Astrocyte (in vitro differentiated cells and primary cell): ENCODE data around the gene S1PR2. TPM values are rescaled to one million over a fixed set of nuclear protein-coding genes. Genes with fewer than 3 reads are reported as not detected.

ENCODE experiments used
- DNase-seq: peaks from one replicate; pipeline ENCODE4 v3.0.0-alpha.2; 2010; ENCODE audit warnings: low read depth
- FAIRE-seq: peaks from 2 replicates; lab custom pipeline; 2011; peaks lifted over from hg19 to GRCh38; lab: Jason Lieb, UNC
- H2AFZ ChIP-seq: 2 replicates; pipeline ENCODE4 v1.6.0; 2012; ENCODE audit warnings: low read depth, low read length, inconsistent platforms
- H3K27ac ChIP-seq: 2 replicates; pipeline ENCODE4 v1.5.1; 2011; ENCODE audit warnings: low read depth, low read length, inconsistent platforms
- H3K27me3 ChIP-seq: 2 replicates; pipeline ENCODE4 v1.6.0; 2011; ENCODE audit warnings: low read length, inconsistent platforms; ENCODE audit not compliant: insufficient read depth
- H3K36me3 ChIP-seq: 2 replicates; pipeline ENCODE4 v1.5.1; 2011; ENCODE audit warnings: low read length, inconsistent platforms; ENCODE audit not compliant: insufficient read depth
- H3K4me1 ChIP-seq: 2 replicates; pipeline ENCODE4 v1.5.1; 2011; ENCODE audit warnings: low read length, inconsistent platforms; ENCODE audit not compliant: insufficient read depth
- H3K4me2 ChIP-seq: 2 replicates; pipeline ENCODE4 v1.6.0; 2012; ENCODE audit warnings: low read length, inconsistent platforms
- H3K4me3 ChIP-seq: 2 replicates; pipeline ENCODE4 v1.5.1; 2011; ENCODE audit warnings: low read depth, mild to moderate bottlenecking, low read length, inconsistent platforms; ENCODE audit not compliant: insufficient read depth
- H3K79me2 ChIP-seq: 2 replicates; pipeline ENCODE4 v1.6.0; 2012; ENCODE audit warnings: mild to moderate bottlenecking, low read length, inconsistent platforms; ENCODE audit not compliant: insufficient read depth
- H3K9ac ChIP-seq: 2 replicates; pipeline ENCODE4 v1.6.0; 2012; ENCODE audit warnings: mild to moderate bottlenecking, low read length, inconsistent platforms
- H3K9me3 ChIP-seq: 2 replicates; pipeline ENCODE4 v1.5.1; 2012; ENCODE audit warnings: low read depth, mild to moderate bottlenecking, low read length, inconsistent platforms; ENCODE audit not compliant: insufficient read depth
- H4K20me1 ChIP-seq: 2 replicates; pipeline ENCODE4 v1.6.0; 2012; ENCODE audit warnings: low read length, inconsistent platforms; ENCODE audit not compliant: insufficient read depth
- H3K27ac Mint-ChIP-seq: one replicate; pipeline ENCODE4 v1.8.0; 2021; ENCODE audit warnings: mild to moderate bottlenecking, mixed read lengths; ENCODE audit not compliant: unreplicated experiment
- H3K27me3 Mint-ChIP-seq: one replicate; pipeline ENCODE4 v1.8.0; 2021; ENCODE audit warnings: low read depth, mixed read lengths; ENCODE audit not compliant: unreplicated experiment
- H3K36me3 Mint-ChIP-seq: one replicate; pipeline ENCODE4 v1.8.0; 2021; ENCODE audit warnings: low read depth, mixed read lengths; ENCODE audit not compliant: unreplicated experiment
- H3K4me1 Mint-ChIP-seq: one replicate; pipeline ENCODE4 v1.8.0; 2021; ENCODE audit warnings: low read depth, mixed read lengths; ENCODE audit not compliant: unreplicated experiment
- H3K4me3 Mint-ChIP-seq: one replicate; pipeline ENCODE4 v1.8.0; 2021; ENCODE audit warnings: mild to moderate bottlenecking, moderate library complexity, mixed read lengths; ENCODE audit not compliant: unreplicated experiment
- H3K9me3 Mint-ChIP-seq: one replicate; pipeline ENCODE4 v1.8.0; 2021; ENCODE audit warnings: mild to moderate bottlenecking, mixed read lengths; ENCODE audit not compliant: unreplicated experiment
- EZH2 ChIP-seq: IDR thresholded peaks from 2 replicates; pipeline ENCODE4 v1.6.1; 2012; ENCODE audit warnings: mild to moderate bottlenecking, low read length, inconsistent platforms; ENCODE audit not compliant: insufficient read depth
- total RNA-seq: library from RNA; stranded (reverse); gene quantifications from 2 replicates; pipeline ENCODE4 v1.2.1, GENCODE V29; 2021
- TF ChIP-seq, protein P1 (sequence below): IDR thresholded peaks from 2 replicates; pipeline ENCODE4 v1.5.1; 2011; ENCODE audit warnings: low read depth, mild to moderate bottlenecking, inconsistent platforms, low read length, moderate library complexity; ENCODE audit not compliant: insufficient read depth

The S1PR2 gene
- total RNA-seq, 1 donor from 2014 or later, result 15.7 TPM

DNA sequence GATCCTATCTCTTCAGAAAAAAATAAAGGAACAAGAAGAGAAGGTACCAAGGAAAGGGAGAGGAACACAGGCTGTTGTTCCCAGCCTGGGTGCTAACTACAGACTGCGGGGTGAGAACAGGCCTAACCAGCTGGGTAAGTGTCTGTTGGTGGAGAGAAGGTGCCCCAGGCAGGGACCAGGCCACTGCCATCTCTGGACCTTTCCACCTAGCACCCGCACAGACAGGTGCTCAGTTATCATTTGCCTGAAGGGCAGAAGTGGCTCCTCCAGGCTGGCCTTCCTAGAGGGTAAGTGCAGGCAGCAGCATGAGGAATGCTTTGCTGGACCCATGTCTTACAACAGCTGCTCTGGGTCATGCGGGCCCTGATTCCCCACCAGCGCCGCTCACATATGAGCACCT, 46.5 kb downstream of the S1PR2 start:
- H3K27ac Mint-ChIP-seq, result no peak overlapping the region
- no peaks in the 10 kb centered on the region for H3K4me1 ChIP-seq
- peaks cover 82% of the 10 kb centered on the region for H3K79me2 ChIP-seq

GRCh38 chr19:10183926-10184325, 47.2 kb downstream of the S1PR2 start:
- Histone ChIP-seq H3K27ac (no peak overlapping the region), H2AFZ (no peak overlapping the region), H3K4me3 (no peak overlapping the region), H3K79me2 (peaks cover 75% of the 10 kb centered on the region), H3K36me3 (peaks cover 22% of the 10 kb centered on the region), H3K9me3 (no peaks in the 10 kb centered on the region), H4K20me1 (peaks cover 62% of the 10 kb centered on the region), H3K27me3 (no peaks in the 10 kb centered on the region), H3K4me1 (no peaks in the 10 kb centered on the region), H3K9ac (no peak overlapping the region), H3K4me2 (no peak overlapping the region)
- H3K4me3 Mint-ChIP-seq, result no peak overlapping the region
- no peaks in the 10 kb centered on the region for H3K9me3 Mint-ChIP-seq
- H3K27ac Mint-ChIP-seq, result no peak overlapping the region
- no peaks in the 10 kb centered on the region for H3K4me1 Mint-ChIP-seq
- no peaks in the 10 kb centered on the region for H3K27me3 Mint-ChIP-seq
- DNase-seq, result no peak
- no peak for FAIRE-seq
- peaks cover 2% of the 10 kb centered on the region for H3K36me3 Mint-ChIP-seq
- TF ChIP-seq EZH2, result no peak
- TF ChIP-seq, protein P1, sequence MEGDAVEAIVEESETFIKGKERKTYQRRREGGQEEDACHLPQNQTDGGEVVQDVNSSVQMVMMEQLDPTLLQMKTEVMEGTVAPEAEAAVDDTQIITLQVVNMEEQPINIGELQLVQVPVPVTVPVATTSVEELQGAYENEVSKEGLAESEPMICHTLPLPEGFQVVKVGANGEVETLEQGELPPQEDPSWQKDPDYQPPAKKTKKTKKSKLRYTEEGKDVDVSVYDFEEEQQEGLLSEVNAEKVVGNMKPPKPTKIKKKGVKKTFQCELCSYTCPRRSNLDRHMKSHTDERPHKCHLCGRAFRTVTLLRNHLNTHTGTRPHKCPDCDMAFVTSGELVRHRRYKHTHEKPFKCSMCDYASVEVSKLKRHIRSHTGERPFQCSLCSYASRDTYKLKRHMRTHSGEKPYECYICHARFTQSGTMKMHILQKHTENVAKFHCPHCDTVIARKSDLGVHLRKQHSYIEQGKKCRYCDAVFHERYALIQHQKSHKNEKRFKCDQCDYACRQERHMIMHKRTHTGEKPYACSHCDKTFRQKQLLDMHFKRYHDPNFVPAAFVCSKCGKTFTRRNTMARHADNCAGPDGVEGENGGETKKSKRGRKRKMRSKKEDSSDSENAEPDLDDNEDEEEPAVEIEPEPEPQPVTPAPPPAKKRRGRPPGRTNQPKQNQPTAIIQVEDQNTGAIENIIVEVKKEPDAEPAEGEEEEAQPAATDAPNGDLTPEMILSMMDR, result no peak

More for the DNA sequence above, 46.5 kb downstream of the S1PR2 start:
- FAIRE-seq (no peak), DNase-seq (no peak)
- peaks cover 2% of the 10 kb centered on the region for H3K36me3 Mint-ChIP-seq
- no peak overlapping the region for H3K4me2 ChIP-seq
- no peaks in the 10 kb centered on the region for H3K9me3 ChIP-seq
- H4K20me1 ChIP-seq, result peaks cover 68% of the 10 kb centered on the region
- no peak overlapping the region for H3K27ac ChIP-seq
- H3K4me1 Mint-ChIP-seq, result no peaks in the 10 kb centered on the region
- no peaks in the 10 kb centered on the region for H3K27me3 ChIP-seq
- no peaks in the 10 kb centered on the region for H3K27me3 Mint-ChIP-seq
- H2AFZ ChIP-seq, result no peak overlapping the region
- no peak overlapping the region for H3K4me3 ChIP-seq
- H3K4me3 Mint-ChIP-seq, result no peak overlapping the region
- peaks cover 24% of the 10 kb centered on the region for H3K36me3 ChIP-seq
- no peak for TF ChIP-seq EZH2
- TF ChIP-seq, protein P1, result no peak
- no peak overlapping the region for H3K9ac ChIP-seq
- H3K9me3 Mint-ChIP-seq, result no peaks in the 10 kb centered on the region

DNA sequence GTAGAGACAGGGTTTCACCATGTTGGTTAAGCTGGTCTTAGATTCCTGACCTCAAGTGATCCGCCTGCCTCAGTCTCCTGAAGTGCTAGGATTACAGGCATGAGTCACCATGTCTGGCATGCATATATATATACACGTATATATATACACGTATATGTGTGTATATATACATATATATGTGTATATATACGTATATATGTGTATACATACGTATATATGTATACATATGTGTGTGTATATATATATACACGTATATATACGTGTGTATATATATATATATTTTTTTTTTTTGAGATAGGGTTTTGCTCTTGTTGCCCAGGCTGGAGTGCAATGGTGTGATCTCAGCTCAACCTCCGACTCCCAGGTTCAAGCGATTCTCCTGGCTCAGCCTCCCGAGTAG, 48.3 kb downstream of the S1PR2 start:
- Histone ChIP-seq H3K4me1 (no peaks in the 10 kb centered on the region), H2AFZ (no peak overlapping the region), H3K4me3 (no peak overlapping the region), H3K9me3 (no peaks in the 10 kb centered on the region), H3K4me2 (no peak overlapping the region), H4K20me1 (peaks cover 51% of the 10 kb centered on the region), H3K79me2 (peaks cover 65% of the 10 kb centered on the region), H3K9ac (no peak overlapping the region), H3K27ac (no peak overlapping the region), H3K36me3 (peaks cover 22% of the 10 kb centered on the region), H3K27me3 (no peaks in the 10 kb centered on the region)
- DNase-seq (no peak), FAIRE-seq (no peak)
- Mint-ChIP-seq H3K9me3 (no peaks in the 10 kb centered on the region), H3K27ac (no peak overlapping the region), H3K36me3 (peaks cover 2% of the 10 kb centered on the region), H3K4me3 (no peak overlapping the region), H3K27me3 (no peaks in the 10 kb centered on the region), H3K4me1 (no peaks in the 10 kb centered on the region)
- no peak for TF ChIP-seq EZH2
- TF ChIP-seq, protein P1, result no peak
